Measurements from ENCODE around the gene CACNA1A.
A peak's percentile ranks its signal among the peaks of the same experiment; 100 is the strongest.

The CACNA1A gene

DNA sequence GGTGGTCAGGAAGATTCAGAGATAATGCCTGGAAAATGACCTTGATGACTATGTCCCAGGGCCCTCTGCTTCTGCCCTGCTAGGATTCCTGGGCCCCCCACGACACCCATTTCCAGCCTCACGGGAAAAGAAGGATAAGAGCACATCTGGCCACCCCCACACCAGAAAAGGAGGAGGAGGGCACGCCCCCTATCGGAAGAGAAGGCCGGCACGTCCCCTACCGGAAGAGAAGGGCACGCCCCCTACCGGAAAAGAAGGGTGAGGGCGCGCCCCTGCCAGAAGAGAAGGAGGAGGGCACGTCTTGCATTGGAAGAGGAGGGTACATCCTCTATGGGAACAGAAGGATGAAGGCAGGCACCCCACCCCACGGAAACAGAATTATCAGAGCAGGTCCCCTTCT is 271.8 kb downstream of the CACNA1A start:
- DNase-seq (ENCODE audit: low read depth, low spot score): no peak

DNA sequence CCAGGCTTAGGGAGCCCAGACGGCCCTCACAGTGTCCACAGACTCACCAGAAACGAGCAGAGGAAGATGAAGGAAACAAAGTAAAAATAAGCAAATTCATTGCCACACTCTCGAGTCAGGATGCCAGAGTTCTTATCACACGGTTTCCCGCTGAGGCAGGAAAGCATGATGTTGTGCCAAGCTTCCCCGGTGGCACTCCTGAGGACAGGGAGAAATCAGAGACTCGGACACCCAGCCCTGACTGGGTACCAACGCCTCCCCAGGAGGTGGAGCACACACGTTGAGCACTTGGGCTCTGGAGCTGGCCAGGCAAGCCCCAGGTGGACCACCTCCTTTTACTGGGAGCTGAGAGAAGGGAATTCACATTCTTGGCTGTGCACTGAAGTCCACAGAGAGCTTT is 274.6 kb downstream of the CACNA1A start:
- DNase-seq (ENCODE audit: low read depth, low spot score): no peak

DNA sequence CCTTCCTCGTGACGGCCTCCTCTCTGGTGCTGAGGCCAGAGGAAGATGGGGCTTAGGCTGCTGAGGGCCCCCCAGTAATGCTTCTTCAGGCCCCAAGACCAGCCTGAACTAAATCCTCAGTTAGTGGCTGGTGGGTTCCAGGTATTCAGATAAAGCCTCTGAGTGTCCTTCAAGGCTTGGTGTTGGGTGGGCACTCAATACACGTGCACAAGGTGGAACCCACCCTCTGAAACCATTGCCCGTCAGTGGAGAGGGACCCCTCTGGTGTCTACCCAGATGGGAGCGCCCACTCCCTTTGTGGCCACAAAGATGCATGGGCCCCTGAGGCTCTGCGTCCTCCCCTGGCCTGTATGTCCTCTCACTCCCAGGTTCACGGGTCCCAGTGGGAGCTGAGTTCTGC is 277.0 kb downstream of the CACNA1A start:
- no peak for DNase-seq (ENCODE audit: low read depth, low spot score)

DNA sequence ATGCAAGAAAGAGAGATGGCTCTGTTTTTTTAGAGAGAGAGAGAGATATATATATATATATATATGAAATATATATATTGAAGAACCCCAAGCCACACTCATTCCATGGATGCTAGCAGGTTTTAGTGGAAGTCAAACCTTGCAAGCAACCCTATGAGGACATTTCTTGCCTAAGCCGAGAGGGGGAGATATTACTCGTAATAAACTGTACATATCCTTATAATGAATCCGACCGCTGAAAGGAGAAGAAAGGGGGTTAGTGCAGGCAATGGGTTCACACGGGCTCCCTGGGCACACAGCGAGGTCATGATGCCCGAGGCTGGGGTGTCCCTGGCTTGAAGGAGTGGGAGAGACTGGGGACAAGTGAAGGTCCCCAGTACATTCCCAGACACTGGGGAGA is 277.7 kb downstream of the CACNA1A start:
- no peak for DNase-seq (ENCODE audit: low read depth, low spot score)

DNA sequence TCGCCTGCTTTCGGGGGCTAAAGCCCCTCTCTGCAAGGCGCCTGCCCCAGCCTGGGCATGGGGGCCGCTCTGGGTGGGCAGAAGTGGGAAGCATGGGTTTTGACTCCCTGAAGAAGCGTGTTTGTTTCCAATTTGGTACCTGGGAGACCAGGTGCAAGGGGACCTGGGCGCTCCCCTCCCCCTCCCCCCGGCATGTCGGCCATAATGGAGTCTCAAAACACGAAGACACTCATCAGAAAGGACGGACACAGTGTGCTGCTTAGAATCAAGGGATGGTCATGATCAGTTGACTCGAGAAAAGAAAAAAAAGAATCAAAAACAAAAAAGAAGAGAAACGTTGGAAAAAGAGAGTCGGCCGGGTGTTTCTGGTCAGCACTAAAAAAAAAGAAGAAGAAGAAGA is 279.3 kb downstream of the CACNA1A start:
- DNase-seq (ENCODE audit: low read depth, low spot score): no peak

DNA sequence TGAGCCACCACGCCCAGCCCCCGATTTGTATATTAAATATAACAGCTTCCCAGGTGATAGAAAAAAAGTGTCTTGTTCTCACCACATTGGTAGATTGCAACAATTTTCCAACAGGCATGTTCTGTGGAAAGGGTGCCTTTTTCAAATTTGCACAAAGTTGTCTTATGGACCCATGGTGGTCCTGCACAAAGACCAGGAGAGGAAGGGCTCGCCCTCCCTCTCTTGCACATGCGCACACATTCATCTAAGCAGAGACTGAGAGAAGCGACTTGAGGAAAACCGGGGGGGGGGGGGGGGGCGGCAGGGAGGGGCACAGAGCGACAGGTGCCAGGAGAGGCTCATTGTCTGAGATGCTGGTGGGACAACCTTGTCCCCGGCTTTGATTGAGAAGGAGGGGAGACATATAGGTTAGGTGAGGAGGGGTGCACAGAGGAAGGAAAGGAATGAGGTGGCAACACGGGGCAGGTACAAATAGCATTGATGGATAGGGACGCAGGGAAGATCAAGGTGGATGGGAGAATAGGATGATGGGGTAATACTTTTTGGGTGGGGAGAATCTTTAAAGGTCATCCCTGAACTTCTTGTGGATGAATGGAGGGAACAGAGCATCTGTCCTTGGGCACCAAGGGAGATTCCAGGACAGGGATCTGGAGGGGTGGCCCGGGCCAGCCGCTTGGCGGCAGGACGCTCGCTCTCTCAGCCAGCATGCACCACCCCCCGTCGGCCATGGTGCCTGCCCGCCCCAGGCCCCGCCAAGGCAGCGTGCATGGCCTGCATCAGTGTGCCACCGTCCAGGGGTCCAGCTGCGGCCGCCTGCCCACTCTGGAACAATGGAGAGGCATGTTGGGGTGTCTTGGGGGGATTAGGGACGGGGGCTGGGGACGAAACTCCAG is 280.1 kb downstream of the CACNA1A start:
- DNase-seq (ENCODE audit: low read depth, low spot score): no peak

DNA sequence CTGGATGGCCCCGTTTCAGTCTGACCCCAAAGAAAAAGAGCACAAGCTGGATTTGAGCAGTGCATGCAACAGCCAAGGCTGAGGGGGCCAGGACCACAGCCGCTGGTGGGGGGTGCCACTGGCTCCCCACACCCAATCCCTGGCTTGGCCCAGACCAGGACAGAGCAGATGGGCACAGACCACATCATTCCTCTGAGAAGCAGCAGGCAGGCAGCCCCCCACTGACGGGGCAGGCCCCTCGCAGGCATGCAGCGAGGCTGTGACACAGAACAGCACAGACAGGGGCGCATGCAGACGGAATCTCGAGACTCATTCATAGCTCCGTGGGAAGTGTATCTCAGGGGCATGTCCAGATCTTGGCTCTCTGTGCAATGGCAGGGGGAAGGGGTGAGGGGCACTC is 281.2 kb downstream of the CACNA1A start:
- no peak for DNase-seq (ENCODE audit: low read depth, low spot score)

DNA sequence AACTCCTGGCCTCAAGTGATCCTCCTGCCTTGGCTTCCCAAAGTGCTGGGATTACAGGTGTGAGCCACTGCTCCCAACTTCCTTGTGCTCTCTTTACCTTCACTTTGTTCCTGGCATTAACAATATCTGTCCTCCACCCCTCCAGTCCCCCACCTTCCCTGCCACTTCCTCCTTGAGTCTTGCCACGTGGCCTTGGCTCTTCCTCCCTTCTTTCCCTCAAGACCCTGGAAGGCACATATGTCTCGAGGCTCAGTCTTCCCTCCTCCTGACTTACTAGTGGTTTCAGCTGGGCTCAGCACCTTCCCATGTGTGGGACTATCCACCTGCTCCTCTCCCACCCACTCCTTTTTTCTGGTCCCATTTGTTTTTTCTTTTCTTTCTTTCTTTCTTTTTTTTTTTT is 285.4 kb downstream of the CACNA1A start:
- DNase-seq (ENCODE audit: low read depth, low spot score): no peak

DNA sequence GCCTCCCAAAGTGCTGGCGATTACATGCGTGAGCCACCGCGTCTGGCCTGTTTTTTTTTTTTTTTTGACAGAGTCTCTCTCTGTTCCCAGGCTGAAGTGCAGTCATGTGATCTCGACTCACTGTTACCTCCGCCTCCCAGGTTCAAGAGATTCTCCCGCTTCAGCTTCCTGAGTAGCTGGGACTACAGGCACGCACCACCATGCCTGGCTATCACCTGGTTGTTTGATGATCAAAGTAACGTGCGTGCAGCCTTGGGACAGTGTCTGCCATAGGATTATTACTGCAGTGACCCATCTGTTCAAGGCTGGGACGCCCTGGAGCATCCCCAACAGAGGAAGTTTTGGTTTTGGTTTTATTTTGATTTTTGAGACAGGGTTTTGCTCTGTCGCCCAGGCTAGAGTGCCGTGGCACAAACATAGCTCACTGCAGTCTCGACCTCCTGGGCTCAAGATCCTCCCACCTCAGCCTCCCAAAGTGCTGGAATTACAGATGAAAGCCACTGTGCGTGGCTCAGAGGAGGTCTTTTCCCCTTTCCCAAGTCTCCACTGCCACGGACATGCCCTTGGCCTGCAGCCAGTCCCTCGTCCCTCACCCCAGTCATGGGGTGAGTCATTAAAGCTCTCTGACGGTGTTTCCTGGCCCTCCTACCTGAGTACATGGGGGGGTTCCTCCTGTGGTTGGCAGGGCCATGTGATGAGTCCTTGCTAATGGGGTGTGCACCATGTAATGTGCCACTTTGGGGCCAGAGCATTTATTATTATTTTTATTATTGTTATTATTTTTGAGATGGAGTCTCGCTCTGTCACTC is 290.5 kb downstream of the CACNA1A start:
- no peak for DNase-seq (ENCODE audit: low read depth, low spot score)

DNA sequence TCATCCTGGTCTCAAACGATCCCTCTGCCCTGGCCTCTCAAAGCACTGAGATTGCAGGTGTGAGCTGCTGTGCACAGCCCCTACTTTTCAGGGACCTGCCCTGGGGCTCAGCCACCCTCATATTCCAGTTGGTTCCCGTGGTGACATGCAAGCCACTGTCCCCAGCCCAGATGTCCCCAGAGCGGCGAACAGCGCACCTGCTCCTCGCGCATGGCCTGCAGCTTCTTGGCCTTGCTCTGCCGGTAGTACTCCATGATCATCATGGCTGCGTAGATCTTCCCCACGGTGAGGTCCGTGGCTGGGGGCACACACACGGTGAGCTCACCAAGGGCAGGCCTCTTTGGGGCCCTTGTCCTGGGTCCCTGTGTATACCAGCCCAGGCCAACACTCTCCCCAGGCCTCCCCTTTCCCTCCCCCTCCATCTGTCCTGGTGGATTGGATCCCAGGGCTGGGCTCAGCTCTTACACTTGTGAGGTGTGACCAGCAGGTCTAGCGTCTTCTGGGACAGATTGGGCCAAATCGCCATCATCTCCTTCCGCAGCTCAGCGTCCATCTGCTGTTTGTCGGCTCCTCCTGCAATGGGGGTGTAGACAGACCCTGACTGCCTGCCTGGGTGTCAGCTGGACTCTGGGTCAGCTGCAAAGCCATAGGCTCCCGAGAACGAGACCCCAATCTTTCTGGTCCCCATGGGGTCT is 292.1 kb downstream of the CACNA1A start:
- DNase-seq (ENCODE audit: low read depth, low spot score): no peak

DNA sequence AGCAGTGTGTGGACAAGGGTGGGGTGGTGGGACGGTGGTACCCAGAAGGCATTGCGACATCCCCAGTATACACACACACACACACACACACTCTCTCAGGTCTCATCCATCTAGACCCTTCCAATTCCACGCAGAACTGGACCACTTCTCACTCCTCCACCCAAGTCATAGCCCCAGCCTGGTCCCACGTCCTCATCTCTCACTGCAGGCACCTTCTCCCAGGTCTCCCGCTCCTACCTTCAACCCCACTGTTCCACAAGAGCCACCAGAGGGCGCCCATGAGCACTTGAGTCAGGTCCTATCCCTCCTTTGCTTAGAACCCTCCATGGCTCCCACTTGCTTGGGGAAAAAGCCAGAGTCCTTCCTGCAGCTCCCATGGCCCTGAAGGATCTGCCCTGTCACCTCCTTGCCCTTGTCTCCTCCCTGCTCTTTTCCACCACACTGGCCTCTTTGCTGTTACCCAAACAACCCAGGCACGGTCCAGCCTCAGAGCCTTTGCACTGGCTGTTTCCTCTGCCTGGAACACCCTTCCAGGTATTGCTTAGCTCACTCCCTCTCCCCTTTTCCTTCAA is 293.4 kb downstream of the CACNA1A start:
- DNase-seq (ENCODE audit: low read depth, low spot score): no peak

DNA sequence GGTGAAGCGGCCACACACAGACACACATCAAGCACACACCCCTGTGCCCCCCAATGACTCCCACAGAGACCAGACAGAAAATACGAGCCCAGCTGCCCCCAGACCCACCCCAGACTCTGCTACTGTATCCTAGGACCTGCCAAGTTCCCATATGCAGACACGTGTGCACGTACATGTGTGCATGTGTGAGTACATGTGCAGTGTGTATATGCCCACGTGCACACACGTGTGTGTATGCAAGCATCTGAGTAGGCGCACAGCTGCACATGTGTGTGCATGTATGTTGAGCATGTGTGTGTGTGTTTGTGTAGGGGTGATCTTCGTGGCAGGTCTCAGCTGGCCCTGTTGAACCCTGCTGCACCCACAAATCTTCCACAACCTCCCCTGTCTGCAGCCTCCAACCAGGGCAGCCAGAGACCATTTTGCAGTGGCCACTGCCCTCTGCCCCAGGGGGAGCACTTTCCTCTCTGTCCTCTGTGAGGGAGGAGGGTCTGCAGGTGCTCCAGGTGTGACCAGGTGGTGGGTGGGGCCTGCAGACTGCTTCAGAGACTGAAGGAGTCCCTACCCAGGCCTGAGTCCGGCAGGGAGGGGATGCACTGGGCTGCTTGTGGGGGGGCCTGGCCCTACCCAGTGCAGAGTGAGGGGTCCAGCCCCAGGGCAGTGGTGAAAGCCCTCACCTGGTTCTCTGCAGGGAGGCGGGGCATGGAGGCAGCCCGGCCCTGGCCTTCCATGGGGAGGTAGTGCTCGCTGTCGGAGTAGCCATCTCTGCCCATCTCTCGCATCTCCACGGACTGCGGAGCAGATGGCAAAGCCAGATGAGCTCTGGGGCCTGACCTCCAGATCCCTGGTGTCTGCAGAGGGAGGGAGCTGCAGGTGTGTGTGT is 294.6 kb downstream of the CACNA1A start:
- DNase-seq (ENCODE audit: low read depth, low spot score): no peak

DNA sequence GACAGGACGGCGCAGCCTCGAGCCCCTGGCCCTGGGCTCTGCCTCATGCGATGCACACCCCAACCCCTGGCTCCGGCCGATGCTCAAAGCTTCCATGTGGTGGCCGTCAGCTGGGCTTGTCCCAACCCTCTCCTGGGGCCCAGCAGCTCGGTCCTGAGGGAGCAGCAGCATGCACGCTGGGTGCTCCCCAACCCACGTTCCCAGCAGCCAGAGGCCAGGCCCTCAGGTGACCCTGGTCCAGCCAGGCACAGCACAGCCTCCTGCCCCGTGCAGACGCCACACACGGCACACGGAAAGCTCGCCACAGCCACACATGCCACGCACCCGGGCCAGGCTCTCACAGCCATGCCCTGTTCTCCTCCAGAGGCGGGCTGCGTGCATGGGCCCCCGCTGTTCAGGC is 295.3 kb downstream of the CACNA1A start:
- no peak for DNase-seq (ENCODE audit: low read depth, low spot score)

DNA sequence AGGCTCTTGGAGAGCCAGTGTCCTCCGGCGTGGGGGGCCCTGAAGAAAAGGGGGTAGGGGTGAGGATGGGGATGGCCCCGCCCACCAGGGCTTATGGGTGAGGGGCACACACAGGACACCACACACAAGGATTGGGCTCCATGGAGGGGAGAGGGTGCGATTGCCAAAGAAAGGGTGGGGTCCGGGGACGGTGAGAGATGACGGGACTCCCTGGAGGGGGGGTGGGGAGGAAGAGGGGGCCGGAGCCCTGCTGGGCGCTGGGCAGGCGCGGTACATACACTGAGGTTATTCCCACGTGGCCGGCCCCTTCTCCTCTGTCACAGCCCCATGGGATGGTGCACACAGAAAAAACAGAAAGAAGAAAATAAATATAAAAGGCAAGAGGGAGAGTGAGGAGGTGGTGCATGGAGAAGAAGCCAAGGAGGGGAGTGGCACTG is 295.9 kb downstream of the CACNA1A start:
- no peak for DNase-seq (ENCODE audit: low read depth, low spot score)

DNA sequence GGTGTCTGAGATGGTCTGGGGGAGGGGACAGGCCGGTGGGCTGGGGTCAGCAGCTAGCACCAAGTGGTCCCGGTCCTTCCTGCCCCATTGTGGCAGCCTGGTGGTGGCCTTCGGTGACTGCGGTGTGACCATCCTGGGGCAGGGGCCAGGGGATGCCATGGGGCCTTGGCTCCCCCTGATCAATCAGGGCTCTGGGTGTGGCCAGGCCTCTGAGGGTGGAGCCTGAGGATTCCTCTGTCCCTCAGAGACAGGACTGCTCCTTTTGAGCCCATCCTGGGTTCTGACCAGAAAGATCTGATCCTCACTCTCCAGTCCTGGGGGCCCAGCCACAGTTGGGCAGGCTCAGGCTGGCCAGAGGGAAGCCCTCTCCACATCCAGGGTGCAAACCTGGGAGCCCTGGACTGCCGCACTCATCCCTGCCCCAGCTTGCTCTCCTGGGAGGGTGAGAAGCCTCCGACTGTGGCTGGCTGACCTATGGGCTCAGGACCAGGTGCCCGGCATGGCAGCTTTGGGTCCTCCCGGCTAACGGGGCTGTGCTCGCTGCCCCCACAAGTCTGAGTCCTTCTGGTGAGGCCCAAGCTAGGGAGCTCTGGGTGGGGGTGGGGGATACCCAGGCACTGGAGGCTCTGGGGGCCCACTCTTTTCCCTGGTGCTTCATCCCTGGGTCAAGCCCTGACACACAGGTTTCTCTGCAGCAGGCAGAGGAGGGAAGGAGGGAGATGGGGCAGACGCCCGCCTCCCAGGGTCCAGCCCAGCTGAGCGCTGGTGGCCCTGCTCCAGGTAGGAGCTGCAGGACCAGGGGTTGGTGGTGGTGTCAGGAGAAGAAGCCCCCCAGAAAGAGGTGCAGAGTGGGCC is 296.6 kb downstream of the CACNA1A start:
- no peak for DNase-seq (ENCODE audit: low read depth, low spot score)

DNA sequence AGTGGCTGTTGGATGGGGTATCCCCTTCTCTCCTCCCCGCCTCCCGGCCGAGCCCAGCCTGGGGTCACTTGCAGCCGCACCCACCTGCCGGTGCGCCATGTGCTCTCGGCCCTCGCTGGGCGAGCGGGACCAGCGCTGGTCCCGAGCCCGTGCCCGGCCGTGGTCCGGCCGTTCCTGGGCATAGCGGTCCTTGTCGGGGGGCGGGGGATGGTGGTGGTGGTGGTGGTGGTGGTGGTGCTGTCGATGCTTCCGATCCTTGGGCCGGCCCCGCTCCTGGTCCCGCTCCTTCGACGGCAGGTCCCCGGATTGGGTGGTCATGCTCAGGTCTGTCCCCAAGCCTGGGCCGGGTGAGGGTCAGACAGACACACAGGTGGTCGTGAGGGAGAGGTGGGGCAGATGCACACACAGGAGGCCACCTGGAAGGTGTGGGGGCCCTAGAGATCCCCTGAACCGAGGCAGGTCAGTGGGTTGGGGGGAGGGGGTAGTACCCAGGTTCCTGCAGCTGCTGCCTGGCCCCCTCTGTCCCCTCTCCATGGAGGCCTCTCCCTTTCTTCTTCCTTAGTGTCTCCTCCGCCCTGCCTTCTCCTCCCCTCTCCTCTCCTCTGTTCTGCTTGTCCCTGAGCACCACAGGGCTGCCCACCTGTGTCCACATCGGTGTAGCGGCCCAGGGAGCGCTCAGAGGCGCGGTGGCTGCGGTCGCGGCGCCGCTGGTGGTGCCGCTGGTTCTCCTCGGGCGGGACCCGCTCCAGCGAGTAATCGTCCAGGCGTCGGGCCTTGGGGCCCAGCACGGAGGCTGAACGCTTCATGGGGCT is 297.4 kb downstream of the CACNA1A start:
- no peak for DNase-seq (ENCODE audit: low read depth, low spot score)

DNA sequence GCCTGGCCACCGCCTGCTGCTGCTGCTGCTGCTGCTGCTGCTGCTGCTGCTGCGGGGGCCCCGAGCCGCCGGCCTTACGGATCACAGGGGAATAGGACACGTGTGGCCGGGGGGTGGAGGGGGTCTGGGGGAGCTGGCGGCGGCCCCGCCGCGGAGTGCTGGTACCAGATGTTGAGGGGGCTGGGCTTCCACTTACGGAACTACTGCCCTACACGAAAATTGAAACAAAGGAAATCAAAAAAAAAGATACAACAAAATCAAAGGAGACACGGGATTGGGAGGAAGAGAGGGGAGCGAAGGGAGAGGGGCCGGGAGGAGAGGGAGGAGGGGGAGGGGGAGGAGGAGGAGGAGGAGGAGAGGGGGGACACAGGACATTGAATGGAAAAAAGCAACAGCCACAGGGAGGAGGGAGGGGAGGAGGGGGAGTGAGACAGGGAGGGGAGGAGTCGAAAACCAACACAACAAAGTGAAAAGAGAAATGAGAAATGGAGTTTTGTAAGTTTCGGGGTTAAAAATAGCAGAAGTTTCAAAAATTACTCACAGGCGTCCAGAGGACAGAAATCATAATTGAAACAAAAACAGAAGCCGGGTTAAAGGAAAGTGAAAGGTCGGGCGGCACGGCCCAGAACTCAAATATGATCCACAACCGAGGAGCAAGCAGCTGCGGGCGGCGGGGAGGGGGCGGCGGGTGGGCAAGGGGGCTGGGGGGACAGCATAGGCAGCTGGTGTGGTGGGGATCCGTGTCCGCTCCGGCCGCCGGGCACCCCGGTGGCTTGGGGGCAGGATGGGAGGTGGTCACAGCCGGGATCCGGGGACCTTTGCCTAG is 298.2 kb downstream of the CACNA1A start:
- DNase-seq (ENCODE audit: low read depth, low spot score): peak; percentile 32

DNA sequence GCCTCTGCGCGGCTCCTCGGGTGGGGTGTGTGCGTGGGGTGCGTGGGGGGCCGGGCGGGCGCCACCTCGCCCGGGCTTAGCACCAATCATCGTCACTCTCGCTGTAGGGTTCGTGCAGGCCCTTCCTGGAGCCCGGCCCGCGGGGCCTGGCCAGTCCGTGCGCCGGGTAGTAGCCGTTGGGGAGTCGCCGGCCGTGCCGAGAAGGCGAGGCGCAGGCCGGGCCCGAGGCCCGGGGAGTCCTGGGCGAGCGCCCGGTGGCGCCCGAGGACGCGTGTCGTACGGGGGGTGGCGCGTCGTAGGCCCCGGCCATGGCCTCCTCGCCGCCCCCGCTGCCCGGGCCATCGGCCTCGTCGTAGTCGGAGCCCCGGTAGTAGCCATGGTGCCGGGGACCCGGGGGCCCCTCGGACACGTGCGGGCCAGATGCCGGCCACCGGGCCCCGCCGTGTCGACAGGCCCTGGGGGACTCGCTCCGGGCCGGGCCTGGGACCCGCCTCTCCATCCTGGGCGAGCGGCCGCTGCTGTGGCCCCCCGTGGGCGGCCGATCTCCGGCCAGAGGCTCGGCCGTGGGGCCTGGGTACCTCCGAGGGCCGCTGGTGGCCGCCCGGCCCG is 298.9 kb downstream of the CACNA1A start:
- DNase-seq (ENCODE audit: low read depth, low spot score): no peak
